Activated CD8-positive, alpha-beta memory T cell treated with anti-CD3 and anti-CD28 coated beads, Interleukin-2, amount 50 U/mL, for 4 hours (primary cell): ENCODE measurements around the gene CNN3.
"Not testable (repeated sequence)": the region's sequence is repeated elsewhere in the genome, so short reads cannot be mapped to it uniquely, and the experiment has no call there.

Experiments
- DNase-seq: peaks from one replicate; pipeline ENCODE4 v3.0.0-alpha.2; 2020

Gene CNN3

DNA sequence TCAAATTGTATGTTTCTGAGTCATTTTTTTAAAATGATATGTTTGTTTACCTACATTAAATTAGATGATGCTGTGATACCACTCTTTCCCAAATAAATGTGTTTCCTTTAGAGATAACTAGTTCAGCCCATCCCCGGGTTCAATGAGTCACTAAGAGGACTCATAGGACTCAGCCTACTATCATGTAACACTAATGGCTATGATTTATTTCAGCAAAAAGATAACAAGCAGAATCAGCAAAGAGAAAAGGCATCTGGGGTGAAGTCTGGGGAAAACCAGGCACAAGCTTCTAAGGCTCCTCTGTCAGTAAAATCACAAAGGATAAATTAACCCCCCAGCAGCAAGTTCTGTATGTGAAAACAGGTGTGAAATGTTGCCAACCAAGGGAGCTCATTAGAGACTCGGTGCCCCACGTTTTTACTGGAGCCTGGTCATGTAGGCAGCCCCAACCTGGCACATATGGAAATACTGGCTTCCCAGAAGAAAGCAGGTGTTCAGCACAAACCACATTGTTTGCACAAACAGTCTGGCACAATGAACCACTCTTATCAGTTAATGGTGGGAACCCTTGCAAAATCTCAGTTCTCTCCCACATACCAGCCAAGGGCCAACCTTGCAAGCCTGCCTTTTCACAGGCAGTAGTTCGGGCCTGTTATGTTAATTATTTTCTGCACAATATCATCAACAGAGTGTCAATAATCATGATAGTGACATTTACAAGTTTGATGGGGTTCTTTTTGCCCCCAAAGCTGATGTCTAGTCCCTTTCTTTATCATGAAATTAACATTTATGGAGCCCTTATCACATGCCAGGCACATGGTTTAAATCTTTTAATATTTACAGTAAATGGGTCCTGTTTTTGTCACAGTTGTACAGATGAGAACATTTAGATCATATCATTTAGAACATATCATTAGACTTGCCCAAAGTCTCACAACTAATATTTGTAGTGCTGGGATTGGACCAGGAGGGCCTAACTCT lies 23.1 kb upstream of the CNN3 start:
- DNase-seq, result no peak

DNA sequence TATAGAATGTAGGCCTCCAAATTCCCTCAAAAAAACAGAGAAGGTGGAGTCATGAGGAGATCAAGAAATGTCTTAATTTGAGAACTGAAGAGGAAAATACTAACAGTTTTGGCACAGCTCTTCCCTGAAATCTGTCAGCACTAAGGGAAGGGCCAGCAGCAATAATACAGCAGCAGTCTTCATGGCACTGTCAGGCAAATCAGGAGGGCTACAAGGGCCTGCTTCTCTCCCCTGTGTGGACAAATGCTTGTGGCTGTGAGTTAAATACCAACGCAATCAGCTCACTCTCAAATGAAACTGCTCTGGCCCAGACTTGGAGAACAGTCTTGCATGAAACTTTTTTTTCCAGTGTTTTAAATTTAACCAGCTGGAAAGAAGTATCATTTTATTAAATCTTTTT lies 20.5 kb upstream of the CNN3 start:
- no peak for DNase-seq

DNA sequence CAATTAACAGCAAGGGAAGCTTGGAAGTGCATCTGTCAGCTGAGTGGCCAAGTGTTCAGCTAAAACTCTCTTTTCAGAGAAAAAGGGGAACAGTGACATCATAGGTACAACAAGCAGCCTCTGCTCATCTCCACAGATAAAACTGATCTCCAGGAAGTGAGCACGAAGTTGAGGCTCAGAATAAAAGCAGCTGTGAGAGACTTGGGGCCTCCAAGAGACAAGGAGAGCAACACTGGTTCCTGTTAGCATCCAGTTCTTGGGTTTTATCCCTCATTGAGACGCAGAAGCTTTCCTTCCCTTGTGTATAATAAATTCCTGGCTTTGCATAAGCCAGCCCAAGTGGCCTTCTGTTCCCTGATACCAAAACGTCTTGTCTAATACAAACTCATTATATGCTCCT lies 20.0 kb upstream of the CNN3 start:
- no peak for DNase-seq

DNA sequence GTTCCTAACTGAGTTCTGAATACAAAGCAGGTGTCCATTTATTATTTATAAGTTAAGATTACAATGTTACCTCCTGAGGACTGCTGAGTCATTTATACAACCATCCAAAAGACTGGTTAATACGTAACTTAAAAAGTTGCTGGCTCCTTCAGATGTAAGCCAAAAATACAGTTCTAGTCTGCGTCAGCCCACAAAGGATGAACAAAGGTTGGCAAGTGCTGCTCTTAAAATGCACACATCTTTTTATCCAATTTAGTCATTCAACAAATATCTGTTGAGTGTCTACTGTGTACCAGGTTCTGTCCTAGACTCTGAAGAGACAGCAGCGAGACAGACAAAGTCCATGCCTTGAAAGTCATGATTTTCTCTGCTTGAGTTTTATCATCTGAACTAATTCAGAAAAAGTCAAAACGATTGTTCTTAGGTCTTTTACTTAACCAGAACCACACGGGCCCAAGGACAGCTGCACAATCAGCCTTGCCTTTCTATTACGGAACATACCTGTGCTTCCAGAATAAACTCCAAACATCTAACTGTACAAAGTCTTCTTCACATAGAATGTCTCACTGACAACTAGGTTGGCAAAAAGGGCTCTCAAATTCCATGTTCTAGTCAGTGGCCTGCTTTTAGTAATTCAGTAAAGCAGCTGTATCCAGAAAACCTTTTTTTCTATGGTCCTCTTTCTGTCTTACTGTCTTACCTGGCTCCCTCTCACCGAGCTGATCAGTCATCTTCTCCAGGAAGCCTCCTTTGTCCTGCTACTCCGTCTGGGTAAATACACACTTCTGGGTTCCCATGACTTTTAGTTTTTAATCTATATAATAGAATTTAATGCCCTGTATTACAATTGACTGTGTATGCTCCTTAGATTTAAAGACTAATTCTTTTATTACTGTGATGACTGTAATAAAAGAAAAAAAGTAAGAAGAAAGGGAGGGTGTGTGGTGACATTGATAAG lies 15.5 kb upstream of the CNN3 start:
- no peak for DNase-seq

DNA sequence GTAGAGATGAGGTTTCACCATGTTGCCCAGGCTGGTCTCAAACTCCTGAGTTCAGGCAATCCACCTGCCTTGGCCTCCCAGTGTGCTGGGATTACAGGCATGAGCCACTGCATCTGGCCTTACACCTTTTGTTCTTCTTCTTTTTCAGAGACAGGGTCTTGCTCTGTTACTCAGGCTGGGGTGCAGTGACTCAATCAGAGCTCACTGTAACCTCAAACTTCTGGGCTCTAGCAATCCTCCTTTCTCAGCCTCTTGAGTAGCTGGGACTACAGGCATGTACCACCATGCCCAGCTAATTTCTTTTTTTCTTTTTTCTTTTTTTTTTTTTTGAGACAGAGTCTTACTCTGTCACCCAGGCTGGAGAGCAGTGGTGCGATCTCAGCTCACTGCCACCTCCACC lies 14.6 kb upstream of the CNN3 start:
- not testable (repeated sequence) for DNase-seq

DNA sequence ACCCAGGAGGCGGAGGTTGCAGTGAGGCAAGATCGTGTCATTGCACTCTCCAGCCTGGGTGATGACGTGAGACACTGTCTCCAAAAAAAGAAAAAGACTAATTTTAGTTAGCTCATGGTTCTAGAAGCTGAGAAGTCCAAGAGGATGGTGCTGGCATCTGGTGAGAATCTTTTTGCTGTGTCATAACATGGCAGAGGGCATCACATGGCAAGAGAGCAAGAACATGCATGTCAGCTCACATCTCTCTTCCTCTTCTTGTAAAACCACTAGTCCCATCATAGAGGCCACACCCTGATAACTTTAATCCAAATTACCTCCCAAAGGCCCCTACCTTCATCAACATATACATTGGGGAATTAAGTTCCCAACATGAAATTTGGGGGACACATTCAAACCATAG lies 13.8 kb upstream of the CNN3 start:
- DNase-seq, result no peak

DNA sequence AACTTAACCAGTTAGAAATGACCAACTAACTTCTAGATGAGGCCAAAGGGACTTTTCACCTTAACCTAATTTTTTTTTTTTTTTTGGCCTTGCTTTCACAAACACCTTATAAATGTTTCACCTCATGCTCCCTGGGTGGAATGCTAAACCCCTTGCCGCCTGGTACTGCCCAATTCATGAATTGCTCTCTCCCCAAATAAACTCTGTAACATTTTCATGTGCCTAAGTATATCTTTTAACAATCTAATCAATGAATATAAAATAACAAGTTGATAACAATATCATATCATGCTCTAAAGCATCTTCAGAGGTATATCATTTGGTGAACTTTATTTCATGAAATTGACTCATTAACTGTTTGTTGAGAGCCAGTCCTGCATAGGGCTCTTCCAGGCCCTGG lies 10.9 kb upstream of the CNN3 start:
- DNase-seq, result no peak

DNA sequence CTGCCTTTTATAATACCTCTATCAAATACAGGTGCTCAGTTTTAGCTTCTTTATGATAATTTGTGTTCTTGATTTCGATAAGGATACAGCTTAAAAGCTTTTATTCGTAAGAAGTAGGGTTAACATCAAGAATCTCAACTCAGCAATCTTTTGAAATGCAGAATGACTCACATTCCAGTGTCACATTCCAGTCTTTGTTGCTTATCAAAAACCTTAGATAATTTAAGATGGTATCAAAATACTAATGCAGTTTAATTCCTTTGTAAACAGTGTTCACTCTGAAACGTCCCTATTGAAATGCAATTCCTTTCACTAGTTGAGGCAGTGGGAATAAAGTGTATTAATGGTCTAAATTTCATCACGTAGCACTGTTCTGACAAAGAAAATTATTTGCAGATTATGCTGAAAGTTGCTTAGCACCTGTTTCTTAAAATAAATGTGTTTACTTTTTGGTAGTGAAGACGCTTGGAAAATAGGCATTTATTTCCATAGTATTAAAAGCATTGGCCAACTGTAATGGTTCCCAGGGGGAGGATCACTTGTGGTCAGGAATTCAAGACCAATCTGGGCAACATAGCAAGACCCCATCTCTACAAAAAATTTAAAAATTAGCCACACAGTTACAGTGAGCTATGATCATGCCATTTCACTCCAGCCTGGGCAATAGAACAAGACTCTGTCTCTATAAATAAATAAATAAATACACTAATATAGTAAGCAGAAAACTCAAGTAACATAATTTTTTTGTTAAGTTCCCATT lies 10.1 kb upstream of the CNN3 start:
- no peak for DNase-seq

DNA sequence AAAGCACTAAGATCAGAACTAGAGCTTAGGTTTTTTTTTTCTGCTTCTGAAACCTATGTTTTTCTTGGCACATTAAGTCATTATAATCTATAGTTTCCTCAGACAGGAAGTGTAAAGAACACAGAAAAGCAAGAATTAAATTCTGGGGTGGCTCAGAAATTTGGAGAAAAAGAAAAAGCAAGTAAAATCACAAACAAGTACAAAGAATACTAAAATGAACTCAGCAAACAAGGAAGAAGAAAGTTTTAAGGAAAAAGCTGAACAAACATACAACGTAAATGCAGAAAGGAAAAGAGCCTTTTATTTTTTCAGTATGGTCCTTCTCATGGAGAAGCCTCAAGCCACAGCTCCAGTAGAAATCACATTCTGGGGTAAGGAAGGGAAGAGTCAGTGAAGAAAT lies 8.6 kb upstream of the CNN3 start:
- no peak for DNase-seq

DNA sequence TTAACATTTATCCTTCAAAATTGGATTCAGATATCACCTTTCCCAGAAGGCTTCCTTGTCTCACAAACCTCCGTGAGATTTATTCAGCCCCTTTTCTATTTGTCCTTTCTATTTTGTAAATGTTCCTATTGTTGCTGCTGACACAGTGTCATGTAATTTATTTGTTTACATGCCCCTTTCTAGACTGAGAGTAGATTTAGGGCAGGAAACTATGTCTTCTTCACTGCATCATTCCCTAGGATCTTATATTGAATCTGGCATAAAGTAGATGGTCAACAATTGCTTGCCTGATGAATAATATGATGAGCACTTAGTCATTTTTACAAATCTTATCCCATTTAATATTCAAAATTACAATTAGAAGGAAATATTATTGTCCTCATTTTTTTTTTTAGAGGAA lies 8.1 kb upstream of the CNN3 start:
- no peak for DNase-seq

DNA sequence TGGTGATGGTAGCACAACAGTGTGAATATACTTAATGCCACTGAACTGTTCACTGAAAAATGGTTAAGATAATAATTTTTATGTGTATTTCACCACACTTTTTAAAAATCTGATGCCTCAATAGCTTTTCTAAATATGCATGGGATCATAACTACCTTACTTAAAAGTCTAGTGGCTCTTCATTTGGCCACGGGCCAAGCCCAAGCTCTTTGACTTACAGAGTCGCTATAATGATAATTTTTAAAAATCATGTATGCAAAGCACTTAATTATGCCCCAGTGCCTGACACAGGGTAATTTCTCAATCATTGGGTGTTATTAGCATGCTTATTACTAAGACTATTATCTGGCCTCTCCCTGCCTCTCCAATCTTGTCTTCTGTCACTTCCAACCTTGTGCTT lies 7.6 kb upstream of the CNN3 start:
- DNase-seq, result no peak

DNA sequence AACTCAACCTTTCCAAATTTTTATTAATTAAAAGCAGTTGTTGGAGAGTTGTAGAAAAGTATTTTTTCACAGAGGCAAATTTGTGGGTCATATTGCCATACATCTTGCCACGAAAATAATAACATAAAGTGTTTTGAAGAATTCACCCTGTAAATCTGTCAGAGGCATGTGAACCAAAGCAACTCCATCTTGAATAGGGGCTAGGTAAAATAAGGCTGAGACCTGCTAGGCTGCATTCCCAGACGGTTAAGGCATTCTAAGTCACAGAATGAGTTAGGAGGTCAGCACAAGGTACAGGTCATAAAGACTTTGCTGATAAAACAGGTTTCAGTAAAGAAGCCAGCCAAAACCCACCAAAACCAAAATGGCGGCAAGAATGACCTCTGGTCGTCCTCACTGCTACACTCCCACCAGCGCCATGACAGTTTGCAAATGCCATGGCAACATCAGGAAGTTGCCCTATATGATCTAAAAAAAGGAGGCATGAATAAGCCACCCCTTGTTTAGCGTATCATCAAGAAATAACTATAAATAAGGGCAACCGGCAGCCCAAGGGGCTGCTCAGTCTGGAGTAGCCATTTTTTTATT lies 4.4 kb upstream of the CNN3 start:
- DNase-seq, result no peak

DNA sequence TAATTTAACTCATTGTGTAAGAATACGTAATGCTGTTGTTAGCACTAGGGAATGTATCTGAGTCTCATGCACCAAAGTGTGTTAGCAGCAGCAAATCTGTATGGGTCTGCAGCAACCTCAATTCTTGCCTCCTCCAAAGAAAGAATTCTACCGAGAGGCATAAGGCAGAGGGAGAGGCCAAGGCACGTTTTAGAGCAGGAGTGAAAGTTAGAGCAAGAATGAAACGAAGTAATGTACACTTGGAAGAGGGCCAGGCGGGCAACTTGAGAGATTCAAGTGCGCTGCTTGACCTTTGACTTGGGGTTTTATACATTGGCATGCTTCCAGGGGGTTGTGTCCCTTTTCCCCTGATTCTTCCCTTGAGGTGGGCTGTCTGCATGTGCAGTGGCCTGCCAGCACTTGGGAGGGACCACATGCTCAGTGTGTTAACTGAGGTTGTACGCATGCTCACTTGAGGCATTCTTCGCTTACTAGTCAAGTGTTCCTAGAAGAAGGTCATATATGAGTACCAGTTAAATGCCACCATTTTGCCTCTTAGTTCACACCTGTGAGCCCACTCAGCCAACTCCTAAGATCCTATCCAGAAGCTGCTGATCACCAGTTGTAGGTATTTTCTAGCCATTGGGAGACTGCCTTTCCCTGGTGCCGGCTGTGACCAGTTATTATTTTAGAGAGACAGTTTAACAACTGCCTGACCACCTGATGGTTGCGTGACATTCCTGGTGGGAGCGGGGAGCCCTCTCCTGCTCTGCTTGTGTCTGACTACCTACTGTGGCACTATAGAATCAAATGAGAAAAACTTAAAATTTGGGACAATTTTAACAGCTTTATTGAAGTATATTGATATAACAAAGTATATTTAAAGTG lies 2.7 kb upstream of the CNN3 start:
- DNase-seq, result no peak

DNA sequence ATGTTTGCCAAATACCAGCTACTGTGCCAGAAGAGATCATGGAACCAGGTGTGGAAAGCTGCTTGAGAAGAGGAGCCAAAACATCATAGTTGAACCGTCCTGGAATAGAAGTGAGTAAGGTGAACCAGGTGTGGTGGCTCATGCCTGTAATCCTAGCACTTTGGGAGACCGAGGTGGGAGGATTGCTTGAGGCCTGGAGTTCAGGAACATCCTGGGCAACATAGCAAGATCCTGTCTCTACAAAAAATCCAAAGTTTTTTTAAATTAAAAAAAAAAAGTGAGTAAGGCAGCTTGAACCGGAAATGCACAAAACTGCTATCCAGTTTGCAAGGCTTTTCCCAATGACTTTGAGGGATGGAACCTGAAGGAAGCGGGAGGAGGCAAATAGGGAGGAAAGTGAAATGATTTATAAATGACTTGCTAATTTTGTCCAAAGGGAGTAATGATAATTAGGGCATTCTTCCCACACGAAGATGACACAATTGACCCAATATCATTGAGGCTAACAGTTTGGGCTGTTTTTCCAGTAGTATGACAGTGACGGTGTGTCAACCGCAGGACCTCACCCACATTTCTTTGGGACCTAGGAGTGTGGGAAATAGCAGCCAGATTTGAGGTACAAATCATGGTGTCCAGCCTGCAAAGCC lies 1.5 kb upstream of the CNN3 start:
- no peak for DNase-seq

DNA sequence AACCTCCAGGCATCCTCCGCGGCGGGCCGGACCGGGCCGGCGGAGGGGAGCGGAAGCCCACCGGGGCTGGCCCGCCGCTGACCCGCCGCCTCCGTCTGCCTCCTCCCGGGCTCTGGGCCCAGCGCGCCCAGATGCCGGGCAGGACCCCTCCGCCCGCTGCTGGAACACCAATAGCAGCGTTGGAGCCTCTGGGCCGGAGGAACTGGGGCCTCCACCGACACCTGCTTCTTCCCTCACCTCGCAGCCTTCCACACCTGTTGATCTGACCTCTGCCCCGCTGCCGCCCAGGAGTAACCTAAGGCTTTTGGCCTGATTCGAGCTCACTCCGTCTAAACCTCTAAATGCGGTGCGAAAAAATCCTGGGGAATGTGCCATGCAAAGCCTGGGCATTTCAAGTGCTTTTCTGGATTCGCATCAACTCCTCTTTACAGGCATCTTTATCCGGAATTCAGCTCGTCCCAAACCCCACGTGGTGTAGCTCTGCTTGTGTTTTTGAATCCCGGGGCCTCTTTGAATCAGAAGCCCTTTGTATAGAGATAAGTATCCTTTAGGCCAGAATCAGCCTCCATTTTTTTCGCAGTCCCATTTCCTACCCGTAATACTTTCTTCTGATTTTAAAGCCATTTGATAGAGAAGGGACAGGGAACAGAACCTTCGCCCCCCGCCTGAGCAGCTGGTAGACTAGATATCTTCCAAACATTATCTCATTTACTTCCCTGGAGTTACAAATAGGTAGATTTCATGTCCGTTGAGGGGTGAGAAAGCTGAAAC lies 680 bp upstream of the CNN3 start:
- DNase-seq, result peak; percentile 15

DNA sequence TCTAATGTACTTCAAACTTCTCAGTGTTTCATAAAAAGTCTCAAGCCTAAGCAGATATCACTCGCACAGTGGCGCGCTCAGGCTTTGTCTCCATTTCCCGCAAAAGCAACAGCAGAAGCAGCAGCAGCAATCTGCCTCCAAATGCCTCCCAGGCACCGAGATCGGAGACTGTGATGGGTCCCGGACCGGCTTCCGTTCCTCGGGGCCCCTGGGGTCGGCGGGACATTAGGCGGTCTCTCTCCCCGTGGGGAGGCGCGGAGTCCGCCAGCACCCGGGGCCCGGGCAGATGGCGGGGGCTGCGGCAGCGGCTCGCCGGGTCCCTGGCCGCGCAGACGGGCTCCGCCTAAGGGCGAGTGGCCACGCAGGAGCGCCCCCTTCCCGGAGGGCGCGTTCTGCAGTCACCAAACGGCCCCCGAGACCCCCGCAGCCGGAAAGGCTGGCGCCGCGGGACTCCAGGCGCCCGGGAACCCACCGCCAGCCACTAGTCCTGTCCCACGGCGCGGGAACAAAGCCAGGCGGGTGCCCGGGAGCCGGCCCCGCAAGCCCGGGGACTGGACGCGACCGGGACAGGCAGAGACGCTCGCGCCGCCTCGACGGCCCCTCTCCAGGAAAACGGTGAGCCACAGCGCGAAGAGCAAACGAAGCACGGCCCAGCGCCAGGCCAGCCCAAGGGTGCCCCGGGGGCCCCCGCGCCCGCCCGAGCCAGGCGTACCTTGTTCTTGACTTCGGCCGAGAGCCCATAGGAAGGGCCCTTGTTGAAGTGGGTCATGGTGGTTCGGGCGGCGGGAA lies 590 bp downstream of the CNN3 start:
- peak; percentile 36 for DNase-seq

DNA sequence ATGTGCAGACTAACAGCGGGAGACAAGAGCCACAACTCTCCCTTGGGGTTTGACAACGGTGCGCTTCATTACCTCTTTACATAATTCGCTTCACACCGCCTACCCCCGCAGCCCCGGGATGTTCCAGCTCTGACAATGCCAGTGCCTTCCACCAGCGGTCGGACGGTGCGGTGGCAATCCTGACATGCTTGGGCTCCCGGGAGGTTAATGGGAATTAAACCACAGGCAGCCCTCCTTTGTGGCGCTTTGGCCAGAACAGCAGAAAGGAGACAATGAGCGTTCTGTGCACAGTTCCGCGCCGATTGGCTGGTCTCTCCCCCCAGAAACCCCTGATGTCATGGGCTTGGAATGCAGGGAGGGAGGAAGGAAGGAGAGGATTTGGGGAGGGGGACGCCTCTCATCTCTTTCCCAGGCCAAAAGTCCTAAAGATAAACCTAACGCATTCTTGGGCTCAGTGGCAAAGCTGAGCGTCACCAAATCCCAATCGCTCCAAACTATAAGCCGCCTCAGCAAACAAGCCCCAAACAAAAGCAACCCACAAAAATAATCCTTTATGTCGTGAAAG lies 1.3 kb downstream of the CNN3 start:
- no peak for DNase-seq

DNA sequence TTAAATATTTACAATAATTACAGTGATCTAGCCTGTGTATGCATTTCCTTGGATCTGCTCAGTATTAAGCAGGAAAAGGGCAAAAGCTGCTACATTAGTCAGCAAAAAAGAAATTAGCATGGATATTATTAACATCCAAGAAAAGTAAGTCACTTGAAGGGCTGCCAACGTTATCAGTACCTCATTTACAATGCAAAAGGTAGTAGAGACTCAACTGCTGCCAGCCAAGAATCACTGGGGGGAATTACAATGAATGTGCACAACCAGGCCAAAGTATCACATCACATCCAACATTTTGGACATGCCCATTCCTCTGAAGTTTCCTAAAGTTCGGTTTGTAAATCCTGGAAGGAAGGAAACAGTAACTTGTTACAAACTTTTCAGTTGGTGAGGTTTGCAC lies 1.9 kb downstream of the CNN3 start:
- no peak for DNase-seq

DNA sequence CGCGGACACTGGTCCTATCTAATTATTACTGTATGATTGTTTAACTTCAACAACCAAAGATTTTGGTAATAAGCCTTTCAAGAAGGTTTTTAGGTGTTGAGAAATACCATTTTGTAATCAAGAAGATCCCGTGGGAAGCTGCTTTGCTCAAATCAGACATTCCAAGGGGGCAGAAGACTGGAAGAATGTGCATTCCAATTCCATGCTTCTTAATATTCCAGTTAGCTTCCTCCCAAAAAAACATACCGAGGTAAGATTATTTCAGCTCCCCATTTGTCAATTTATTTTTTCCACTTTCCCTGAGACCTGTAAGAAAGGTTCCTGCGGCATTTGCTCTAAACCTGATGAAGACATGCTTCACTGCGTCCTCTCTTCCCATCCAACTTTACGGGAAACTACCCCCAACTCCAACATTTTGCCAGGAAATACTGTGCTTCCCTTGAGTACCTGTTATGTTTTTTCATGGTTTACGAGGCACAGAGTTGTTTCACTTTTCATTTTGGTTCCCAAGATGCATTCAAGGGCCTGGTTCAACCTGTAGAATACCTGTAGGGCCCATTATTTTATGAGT lies 4.1 kb downstream of the CNN3 start:
- DNase-seq, result no peak
